ENCODE measurements around the gene SCN2A.

DNA sequence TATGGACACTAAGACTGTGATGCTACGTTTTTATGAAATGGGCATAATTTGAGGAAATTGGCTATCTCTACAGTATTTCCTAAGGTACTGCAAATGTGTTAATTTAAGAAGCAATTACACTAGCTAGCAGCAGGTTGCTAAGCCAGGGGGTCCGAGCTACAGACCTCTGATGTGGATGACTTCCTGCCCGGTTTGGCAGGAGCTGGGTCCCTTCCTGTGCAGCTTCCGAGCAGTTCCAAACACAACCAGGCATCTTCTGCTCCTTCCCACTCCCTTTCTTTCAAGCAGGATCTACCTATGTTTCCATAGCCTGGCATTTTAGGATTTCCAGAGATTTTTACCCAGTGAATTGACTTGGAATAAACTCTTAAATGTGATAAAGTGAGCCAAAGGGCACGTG lies 55.7 kb downstream of the SCN2A start:
- TF ChIP-seq, protein P1, sequence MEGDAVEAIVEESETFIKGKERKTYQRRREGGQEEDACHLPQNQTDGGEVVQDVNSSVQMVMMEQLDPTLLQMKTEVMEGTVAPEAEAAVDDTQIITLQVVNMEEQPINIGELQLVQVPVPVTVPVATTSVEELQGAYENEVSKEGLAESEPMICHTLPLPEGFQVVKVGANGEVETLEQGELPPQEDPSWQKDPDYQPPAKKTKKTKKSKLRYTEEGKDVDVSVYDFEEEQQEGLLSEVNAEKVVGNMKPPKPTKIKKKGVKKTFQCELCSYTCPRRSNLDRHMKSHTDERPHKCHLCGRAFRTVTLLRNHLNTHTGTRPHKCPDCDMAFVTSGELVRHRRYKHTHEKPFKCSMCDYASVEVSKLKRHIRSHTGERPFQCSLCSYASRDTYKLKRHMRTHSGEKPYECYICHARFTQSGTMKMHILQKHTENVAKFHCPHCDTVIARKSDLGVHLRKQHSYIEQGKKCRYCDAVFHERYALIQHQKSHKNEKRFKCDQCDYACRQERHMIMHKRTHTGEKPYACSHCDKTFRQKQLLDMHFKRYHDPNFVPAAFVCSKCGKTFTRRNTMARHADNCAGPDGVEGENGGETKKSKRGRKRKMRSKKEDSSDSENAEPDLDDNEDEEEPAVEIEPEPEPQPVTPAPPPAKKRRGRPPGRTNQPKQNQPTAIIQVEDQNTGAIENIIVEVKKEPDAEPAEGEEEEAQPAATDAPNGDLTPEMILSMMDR (IDR thresholded peaks at IDR 0.05; ENCODE audit: low read length): no peak
- TF ChIP-seq EZH2 (IDR thresholded peaks at IDR 0.05; ENCODE audit: borderline replicate concordance, low read length): no peak

Measured in OCI-LY1 (cell line).